Measurements from ENCODE around the gene COL27A1. TPM values are rescaled to one million over a fixed set of nuclear protein-coding genes. Genes with fewer than 3 reads are reported as not detected.
"Not testable (repeated sequence)": the region's sequence is repeated elsewhere in the genome, so short reads cannot be mapped to it uniquely, and the experiment has no call there.

COL27A1 gene
- polyA plus RNA-seq, 1 of the 3 experiments (the other 2 are of a cell fraction), result 8.7 TPM

DNA sequence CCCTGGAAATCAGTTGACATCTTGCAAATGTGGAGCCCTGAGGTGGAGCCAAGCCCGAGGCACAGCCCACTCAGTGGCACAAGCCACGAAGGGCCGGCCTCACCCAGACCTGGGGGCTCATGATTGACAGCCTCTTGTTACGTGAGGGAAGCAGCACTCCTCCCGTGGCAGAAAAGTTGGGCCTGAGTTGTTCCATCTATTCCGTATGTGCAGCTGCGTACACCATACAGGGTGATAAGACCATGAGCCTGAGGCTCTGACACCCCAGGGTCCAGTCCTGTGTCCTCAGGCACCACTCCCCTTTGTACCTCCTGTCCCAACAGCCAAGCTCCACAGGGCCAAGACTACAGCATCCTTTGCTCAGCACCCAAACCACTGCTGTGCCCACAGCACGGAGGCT is 172.4 kb downstream of the COL27A1 start:
- no peaks in the 10 kb centered on the region for H3F3A ChIP-seq (replicated peaks; ENCODE audit: insufficient read depth)
- no peaks in the 10 kb centered on the region for H3K9me3 ChIP-seq
- H4K20me1 ChIP-seq (ENCODE audit: insufficient read depth), result no peaks in the 10 kb centered on the region
- H3K4me1 ChIP-seq (ENCODE audit: control insufficient read depth in 1 of 2, insufficient read depth in 2 of 2, low read depth in 1 of 2, low read length in 1 of 2), result no peaks in the 10 kb centered on the region
- POLR2A ChIA-PET, result no interaction called here
- no peaks in the 10 kb centered on the region for H3K36me3 ChIP-seq (replicated peaks in 1 of 2; ENCODE audit: control insufficient read depth in 1 of 2, insufficient read depth in 2 of 2, low read length in 1 of 2)
- no peak overlapping the region for H3K4me3 ChIP-seq (ENCODE audit: low read depth in 2 of 2, low read length in 1 of 2)
- H3K9ac ChIP-seq, result no peak overlapping the region
- H3K79me2 ChIP-seq (ENCODE audit: insufficient read depth), result no peaks in the 10 kb centered on the region
- TF ChIP-seq FOSL2 (IDR thresholded peaks at IDR 0.05; ENCODE audit: borderline replicate concordance, low read depth) (no peak), NFIC (IDR thresholded peaks at IDR 0.05; ENCODE audit: borderline replicate concordance) (no peak), NRF1 (IDR thresholded peaks at IDR 0.05; ENCODE audit: low read depth, low read length) (no peak), JUND (IDR thresholded peaks at IDR 0.05) (no peak), RFX5 (IDR thresholded peaks at IDR 0.05; ENCODE audit: low read length) (no peak), RAD21 (IDR thresholded peaks at IDR 0.05; ENCODE audit: low read length) (no peak), YY1 (IDR thresholded peaks at IDR 0.05; ENCODE audit: low read depth) (no peak), RXRA (IDR thresholded peaks at IDR 0.05; ENCODE audit: borderline replicate concordance, low read depth) (no peak), TAF1 (IDR thresholded peaks at IDR 0.05; ENCODE audit: borderline replicate concordance, low read depth, low read length) (no peak)
- TF ChIP-seq, protein P1, sequence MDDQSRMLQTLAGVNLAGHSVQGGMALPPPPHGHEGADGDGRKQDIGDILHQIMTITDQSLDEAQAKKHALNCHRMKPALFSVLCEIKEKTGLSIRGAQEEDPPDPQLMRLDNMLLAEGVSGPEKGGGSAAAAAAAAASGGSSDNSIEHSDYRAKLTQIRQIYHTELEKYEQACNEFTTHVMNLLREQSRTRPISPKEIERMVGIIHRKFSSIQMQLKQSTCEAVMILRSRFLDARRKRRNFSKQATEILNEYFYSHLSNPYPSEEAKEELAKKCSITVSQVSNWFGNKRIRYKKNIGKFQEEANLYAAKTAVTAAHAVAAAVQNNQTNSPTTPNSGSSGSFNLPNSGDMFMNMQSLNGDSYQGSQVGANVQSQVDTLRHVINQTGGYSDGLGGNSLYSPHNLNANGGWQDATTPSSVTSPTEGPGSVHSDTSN (IDR thresholded peaks at IDR 0.05), result no peak
- TF ChIP-seq, protein P2, sequence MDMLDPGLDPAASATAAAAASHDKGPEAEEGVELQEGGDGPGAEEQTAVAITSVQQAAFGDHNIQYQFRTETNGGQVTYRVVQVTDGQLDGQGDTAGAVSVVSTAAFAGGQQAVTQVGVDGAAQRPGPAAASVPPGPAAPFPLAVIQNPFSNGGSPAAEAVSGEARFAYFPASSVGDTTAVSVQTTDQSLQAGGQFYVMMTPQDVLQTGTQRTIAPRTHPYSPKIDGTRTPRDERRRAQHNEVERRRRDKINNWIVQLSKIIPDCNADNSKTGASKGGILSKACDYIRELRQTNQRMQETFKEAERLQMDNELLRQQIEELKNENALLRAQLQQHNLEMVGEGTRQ (IDR thresholded peaks at IDR 0.05; ENCODE audit: borderline replicate concordance, low read depth, low read length), result no peak
- TF ChIP-seq, protein P3, sequence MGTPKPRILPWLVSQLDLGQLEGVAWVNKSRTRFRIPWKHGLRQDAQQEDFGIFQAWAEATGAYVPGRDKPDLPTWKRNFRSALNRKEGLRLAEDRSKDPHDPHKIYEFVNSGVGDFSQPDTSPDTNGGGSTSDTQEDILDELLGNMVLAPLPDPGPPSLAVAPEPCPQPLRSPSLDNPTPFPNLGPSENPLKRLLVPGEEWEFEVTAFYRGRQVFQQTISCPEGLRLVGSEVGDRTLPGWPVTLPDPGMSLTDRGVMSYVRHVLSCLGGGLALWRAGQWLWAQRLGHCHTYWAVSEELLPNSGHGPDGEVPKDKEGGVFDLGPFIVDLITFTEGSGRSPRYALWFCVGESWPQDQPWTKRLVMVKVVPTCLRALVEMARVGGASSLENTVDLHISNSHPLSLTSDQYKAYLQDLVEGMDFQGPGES (IDR thresholded peaks at IDR 0.05; ENCODE audit: low read depth, low read length), result no peak
- WGBS (ENCODE audit: low lambda C conversion rate), result 84% methylated on average over 6 of the region's 8 CpGs
- no peaks in the 10 kb centered on the region for H3K9me2 ChIP-seq
- no peak overlapping the region for H2AFZ ChIP-seq (ENCODE audit: low read depth)
- H3K27me3 ChIP-seq (ENCODE audit: insufficient read depth), result no peaks in the 10 kb centered on the region
- CTCF ChIA-PET, result no interaction called here
- no peak overlapping the region for H3K4me2 ChIP-seq
- no peak for DNase-seq
- no peak overlapping the region for H3K27ac ChIP-seq (ENCODE audit: low read depth in 2 of 2, low read length in 1 of 2)

DNA sequence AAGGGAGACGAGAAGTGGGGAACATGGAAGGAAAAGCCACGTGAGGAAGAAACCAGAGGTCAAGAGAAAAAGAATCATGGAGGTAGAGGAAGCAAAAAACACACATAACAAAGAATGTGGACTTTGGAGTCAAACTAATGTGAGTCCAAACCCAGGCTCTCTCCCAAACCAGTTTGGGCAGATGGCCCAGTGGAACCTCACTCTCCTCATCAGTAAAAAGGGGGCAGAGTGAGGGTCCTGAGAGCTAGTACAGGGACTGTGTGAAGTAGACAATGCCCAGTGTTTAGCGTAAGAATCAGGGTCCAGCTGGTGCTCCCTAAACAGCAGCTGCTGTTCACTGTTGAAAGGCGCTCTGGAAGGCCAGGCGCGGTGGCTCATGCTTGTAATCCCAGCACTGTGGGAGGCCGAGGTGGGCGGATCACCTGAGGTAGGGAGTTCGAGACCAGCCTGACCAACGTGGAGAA is 173.1 kb downstream of the COL27A1 start:
- H3K9ac ChIP-seq; H3K79me2 ChIP-seq (ENCODE audit: insufficient read depth); H3K4me1 ChIP-seq (ENCODE audit: control insufficient read depth in 1 of 2, insufficient read depth in 2 of 2, low read depth in 1 of 2, low read length in 1 of 2); H3K27ac ChIP-seq (ENCODE audit: low read depth in 2 of 2, low read length in 1 of 2); H3K36me3 ChIP-seq (replicated peaks in 1 of 2; ENCODE audit: control insufficient read depth in 1 of 2, insufficient read depth in 2 of 2, low read length in 1 of 2); H4K20me1 ChIP-seq (ENCODE audit: insufficient read depth); H3K9me3 ChIP-seq; H2AFZ ChIP-seq (ENCODE audit: low read depth); H3K4me2 ChIP-seq; H3F3A ChIP-seq (replicated peaks; ENCODE audit: insufficient read depth); POLR2A ChIA-PET; H3K9me2 ChIP-seq; DNase-seq; H3K27me3 ChIP-seq (ENCODE audit: insufficient read depth); H3K4me3 ChIP-seq (ENCODE audit: low read depth in 2 of 2, low read length in 1 of 2): not testable (repeated sequence)
- 76% methylated on average over 10 of the region's 10 CpGs for WGBS (ENCODE audit: low lambda C conversion rate)
- CTCF ChIA-PET, result interaction anchor here (1.1 kb wide), 1 partner anchor 246 kb away, joined by 4 read pairs; no protein-coding TSS in a partner anchor

GRCh38 chr9:114328937-114329624 is 173.7 kb downstream of the COL27A1 start:
- H3K79me2 ChIP-seq (ENCODE audit: insufficient read depth); H3K36me3 ChIP-seq (replicated peaks in 1 of 2; ENCODE audit: control insufficient read depth in 1 of 2, insufficient read depth in 2 of 2, low read length in 1 of 2); DNase-seq; H3K4me3 ChIP-seq (ENCODE audit: low read depth in 2 of 2, low read length in 1 of 2); H3K9me3 ChIP-seq; H3K4me2 ChIP-seq; H2AFZ ChIP-seq (ENCODE audit: low read depth); H3K27me3 ChIP-seq (ENCODE audit: insufficient read depth); POLR2A ChIA-PET; H3K27ac ChIP-seq (ENCODE audit: low read depth in 2 of 2, low read length in 1 of 2); H3F3A ChIP-seq (replicated peaks; ENCODE audit: insufficient read depth); H3K9ac ChIP-seq; H4K20me1 ChIP-seq (ENCODE audit: insufficient read depth); H3K9me2 ChIP-seq; H3K4me1 ChIP-seq (ENCODE audit: control insufficient read depth in 1 of 2, insufficient read depth in 2 of 2, low read depth in 1 of 2, low read length in 1 of 2): not testable (repeated sequence)
- WGBS (ENCODE audit: low lambda C conversion rate), result 87% methylated on average over 10 of the region's 12 CpGs
- CTCF ChIA-PET, result interaction anchor here (1.1 kb wide), 1 partner anchor 247 kb away, joined by 4 read pairs; no protein-coding TSS in a partner anchor

GRCh38 chr9:114329625-114330022 is 174.3 kb downstream of the COL27A1 start, which contains the start of gene ORM2:
ORM2 (plus strand) TSS chr9:114329869; CDS start chr9:114329905, 36 bp downstream.
- H3K27me3 ChIP-seq (ENCODE audit: insufficient read depth); H3K9ac ChIP-seq; H3K4me2 ChIP-seq; H3K36me3 ChIP-seq (replicated peaks in 1 of 2; ENCODE audit: control insufficient read depth in 1 of 2, insufficient read depth in 2 of 2, low read length in 1 of 2); H3K4me3 ChIP-seq (ENCODE audit: low read depth in 2 of 2, low read length in 1 of 2); H3K4me1 ChIP-seq (ENCODE audit: control insufficient read depth in 1 of 2, insufficient read depth in 2 of 2, low read depth in 1 of 2, low read length in 1 of 2); H3K27ac ChIP-seq (ENCODE audit: low read depth in 2 of 2, low read length in 1 of 2); DNase-seq; CTCF ChIA-PET; H3F3A ChIP-seq (replicated peaks; ENCODE audit: insufficient read depth); H2AFZ ChIP-seq (ENCODE audit: low read depth); POLR2A ChIA-PET; H3K79me2 ChIP-seq (ENCODE audit: insufficient read depth); H4K20me1 ChIP-seq (ENCODE audit: insufficient read depth); H3K9me3 ChIP-seq; H3K9me2 ChIP-seq: not testable (repeated sequence)
- WGBS (ENCODE audit: low lambda C conversion rate), result no CpG with 5 or more reads among the region's 10 CpGs
